ENCODE measurements around the gene IL4.

GRCh38 chr5:132671000-132671399 is 2.8 kb upstream of the IL4 start:
- TF ChIP-seq POLR2AphosphoS5 (IDR thresholded peaks at IDR 0.05; ENCODE audit: low read depth, low read length) (no peak), POLR2A (IDR thresholded peaks at IDR 0.05; ENCODE audit: low read depth, low read length) (no peak), TAF1 (IDR thresholded peaks at IDR 0.05; ENCODE audit: borderline replicate concordance, low read depth, low read length) (no peak)

Measured in GM12892 (cell line).